GM21717 (cell line): Measurements from ENCODE around the gene IRAK1.

ENCODE experiments used
- ATAC-seq: cut with Tn5 transposase; IDR thresholded peaks from one replicate; pipeline ENCODE4 v1.9.1; 2021; ENCODE audit warnings: mild to moderate bottlenecking, moderate library complexity; ENCODE audit not compliant: unreplicated experiment

IRAK1 gene

DNA sequence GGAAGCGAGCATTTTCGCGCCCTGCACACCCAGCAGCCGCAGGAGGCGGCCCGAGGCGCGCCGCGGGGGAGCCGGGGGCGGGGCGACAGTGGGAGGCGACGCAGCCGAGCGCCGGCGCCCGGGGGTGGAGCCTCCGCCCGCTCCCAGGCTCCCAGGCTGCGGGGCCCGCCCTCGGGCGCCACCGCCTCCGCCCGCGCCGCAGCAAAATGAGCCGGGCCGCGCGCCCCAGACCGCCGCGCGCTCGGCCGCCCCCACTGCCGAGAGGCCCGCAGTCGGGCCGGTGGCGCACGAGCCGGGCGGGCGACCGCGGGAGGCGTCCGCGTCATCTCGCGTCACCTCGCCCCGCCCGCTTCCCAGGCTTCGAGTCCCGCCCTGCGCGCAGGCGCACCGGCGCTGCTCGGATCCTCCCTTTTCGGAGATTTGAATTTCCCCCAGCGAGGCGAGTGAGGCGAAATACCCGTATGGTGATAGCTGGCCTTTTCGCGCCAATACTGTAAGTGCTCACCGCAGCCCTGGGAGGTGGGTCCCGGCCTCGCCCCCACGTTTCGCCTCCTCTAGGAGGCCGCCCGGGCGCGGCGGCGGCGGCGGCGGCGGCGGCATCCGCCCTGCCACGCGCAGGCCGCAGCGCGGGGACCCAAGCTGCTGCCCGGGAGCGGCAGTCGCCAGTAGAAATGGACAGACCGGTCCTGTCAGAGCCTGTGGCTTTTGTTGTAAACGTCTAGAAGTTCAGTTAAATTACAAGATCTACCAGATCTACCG lies 47.2 kb downstream of the IRAK1 start, which contains the start of gene TMEM187:
TMEM187 (plus strand) TSS at position 387 of the 759 bp plus-strand sequence. CDS start 9,309 bp downstream, outside the sequence.
- ATAC-seq, result peak; percentile 44

DNA sequence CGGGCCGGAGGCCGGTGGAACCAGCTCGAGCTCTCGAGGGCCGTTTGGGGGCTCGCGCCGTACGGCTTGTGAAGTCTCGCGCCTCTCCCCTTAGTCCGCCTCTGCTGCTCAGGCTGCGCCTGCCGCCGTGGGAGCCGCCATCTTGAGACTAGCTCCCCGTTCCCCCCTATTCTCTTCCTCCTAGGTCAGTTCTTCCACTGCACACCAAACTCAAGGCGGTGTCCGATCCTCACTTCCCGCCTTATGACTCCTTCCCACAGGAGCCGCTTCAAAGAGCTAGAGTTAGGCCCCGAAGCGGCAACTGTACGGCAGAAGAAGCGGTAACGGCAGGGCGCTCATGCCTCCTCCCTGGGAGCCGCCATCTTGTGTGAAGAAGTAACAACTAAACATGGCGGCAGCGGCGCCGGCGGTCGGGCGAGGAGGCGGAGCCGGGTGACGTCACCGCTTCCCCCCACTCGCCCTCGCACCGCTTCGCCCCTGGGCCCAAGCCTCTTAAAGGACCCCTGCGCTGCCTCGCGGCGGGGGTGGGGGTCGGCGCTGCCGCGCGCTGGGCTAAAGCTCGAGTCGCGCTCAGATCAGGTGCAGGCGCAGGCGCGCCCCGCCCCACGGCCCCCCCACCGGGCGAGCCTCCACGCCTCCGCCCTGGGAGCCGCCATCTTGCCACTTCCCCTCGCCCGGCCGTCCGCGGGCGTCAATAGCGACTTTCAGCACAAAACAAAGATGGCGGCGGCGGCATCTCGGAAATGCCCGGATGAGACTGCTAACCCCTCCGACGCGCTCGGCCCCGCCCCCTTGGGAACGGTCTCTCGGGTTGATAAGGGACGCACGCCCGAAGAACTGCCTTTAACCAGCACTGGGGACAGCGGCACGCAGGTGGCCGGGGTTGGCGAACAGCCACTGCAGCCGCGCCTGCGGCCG lies 48.0 kb downstream of the IRAK1 start, which contains the start of gene HCFC1:
HCFC1 (minus strand) TSS at position 369 of the 918 bp plus-strand sequence. CDS start 978 bp downstream, outside the sequence.
- peak; percentile 48 for ATAC-seq

DNA sequence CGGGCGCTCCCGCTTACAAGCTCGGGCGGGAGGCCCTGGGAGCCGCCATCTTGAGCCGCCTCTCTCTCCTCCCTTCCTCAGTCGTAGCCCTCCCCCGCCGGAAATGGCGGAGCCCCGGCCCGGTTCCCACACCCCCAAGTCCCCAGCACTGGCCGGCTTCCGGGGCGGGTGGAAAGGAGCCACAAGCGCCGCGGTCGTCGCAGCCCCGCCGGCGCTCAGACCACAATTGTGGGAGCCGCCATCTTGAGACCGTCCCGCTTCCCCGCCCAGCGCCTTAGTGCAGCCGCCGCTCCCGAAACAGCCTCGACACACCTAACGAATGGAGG lies 48.6 kb downstream of the IRAK1 start:
- peak; percentile 47 for ATAC-seq

DNA sequence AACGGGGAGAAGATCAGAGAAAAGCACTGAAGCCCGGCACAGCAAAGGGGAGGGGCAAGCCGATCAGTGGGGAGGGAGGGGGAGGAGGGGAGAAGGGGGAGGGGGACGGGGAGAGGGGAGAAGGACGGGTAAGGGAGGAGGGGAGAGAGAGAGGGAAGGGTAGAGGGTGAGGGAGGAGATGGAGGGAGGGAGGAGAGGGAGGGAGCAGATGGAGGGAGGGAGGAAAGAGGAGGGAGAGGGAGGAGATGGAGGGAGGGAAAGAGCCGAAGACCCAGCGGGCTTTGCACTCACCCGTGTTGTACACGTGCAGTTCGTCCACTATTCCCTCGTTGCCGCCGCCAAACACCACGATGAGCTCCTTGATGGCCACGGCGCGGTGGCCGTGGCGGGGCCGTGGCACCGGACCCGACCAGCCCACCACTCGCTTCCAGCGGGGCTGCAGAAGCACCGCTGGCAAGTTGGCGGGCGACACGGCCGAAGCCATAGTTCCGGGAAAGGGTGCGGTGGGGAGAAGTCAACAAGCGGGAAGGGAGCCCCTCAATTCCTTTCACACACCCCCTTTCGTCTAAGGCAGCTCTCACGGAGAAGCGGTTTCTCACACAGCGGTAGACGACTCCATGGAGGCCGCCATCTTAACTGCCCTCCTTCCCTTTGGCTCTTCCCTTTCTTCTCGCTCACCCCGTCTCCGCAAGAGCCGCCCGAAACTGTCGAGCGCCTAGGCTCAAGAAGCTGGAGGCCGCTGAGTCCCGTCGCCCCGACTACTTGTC lies 49.2 kb downstream of the IRAK1 start:
- ATAC-seq, result peak; percentile 9

DNA sequence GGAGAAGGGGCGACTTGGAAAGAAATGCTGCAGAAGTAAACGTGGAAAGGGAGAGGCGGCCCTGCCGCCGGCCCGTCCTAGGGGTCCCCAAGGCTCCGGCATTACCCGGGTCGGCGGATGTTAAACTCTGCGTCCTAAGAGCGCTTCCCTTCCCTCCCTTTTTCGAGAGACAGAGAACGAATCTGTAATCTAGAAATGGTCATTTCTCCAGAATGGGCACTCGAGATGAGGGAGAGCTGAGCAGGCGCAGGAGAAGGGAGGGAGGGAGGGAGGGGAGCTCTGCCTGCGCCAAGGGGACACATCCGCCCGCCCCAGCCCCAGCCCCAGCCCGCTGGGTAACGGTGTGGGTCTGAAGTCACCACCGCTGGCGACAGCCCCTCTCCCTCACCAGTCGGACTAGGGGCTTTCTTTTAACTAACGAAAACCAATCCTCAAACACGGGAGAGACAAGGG lies 49.8 kb downstream of the IRAK1 start:
- ATAC-seq, result no peak

DNA sequence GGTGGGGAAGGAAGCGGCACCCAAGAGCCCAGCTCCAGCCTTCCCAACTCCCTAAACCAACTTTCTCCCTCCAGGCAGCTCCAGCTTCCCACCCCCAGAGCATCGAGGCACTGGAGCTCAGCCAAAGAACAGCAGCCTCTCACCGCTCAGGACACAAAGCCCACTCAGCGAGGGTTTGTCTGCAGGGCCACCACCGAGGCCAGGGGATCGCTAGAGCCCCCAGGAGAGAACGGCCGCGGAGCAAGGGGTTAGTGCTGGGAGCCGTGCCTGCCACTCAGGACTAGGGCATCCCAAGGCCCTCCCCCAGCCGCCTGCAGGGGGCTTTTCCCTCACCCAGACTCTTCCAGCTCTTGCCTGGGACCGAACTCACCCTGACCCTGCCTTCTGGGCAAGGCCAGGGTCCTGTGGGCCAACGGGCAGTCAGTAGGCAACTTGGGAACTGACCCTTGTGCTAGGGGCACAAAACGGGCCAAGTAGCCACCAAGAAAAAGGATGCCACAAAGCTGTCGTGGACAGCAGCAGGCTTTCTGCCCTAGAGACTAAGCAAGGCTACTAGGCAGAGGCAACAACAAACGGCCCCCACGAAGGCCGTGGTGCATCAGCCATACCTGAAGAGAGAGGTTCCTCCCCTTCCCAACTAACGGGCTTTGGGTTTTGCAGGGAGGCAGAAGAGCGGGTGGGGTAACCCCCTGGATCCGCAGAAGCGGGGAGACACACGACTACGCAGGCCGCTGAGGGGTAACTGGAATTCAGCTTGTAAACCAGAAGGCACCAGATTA lies 50.4 kb downstream of the IRAK1 start:
- ATAC-seq, result no peak

DNA sequence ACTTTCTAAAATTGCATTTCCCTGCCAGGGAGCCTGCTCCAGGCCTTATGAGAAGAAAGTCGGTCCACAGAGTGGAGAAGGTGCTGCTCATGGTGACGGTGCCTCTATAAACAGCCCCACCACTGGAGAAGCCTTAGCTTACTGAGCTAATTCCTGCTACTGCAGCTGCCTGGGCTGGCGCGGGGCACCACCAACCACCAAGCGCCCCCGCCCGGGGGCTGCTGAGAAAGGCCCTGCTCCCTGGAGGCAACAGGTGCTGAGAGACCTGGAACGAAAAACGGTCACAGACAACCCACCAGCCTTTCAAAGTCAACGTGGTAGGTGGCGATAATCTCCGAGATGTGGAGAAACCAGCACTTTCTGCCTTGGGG lies 51.0 kb downstream of the IRAK1 start:
- no peak for ATAC-seq

DNA sequence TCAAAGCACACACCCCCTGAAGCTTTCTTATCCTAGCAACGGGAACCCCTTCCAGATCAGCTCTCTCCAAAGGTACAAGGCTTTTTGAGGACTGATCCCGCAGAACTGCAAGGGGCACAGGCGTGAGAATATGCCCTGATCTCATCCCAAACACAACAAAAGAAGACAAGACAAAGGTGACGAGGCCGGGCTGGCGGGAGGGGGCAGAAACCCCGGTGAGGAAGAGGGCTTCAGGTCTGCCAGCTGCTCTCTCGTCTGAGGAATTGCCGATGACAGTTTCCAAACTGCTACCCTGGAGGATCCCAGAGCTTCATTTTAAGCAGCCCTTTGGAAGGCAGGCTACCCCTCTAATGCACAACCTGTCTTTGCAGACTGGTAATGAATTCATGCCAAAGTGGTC lies 51.4 kb downstream of the IRAK1 start:
- no peak for ATAC-seq

DNA sequence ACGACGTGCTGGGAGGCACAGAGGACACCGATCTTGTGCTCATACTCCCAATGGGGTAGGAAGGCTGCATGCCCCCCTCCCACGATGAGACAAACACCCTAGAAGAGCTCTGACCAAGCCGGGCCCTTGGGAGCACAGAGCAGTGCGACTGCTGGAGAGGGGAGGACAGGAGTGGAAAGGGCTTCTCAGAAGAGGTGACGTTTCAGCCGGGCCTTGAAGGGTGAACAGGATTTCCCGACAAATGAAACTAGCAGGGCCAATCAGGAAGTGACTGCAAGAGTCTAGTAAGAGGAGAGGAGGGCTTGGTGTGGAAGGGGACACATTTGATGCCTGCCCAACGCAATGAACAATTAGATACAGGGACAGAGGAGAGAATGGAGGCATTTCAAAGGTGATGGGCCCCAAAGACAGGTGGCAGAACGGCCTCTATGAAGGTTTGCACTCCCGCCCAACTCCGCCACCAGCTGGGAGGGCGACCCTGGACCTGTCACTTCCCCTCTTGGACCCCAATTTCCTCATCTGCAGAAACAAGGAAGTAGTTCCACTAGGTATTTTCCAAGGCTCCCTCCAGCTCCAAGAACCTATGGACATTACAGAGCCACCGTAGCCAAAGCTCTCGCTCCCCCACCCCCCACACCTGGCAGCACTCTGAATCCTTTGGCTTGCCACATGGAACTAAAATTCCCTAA lies 52.0 kb downstream of the IRAK1 start:
- ATAC-seq, result no peak

DNA sequence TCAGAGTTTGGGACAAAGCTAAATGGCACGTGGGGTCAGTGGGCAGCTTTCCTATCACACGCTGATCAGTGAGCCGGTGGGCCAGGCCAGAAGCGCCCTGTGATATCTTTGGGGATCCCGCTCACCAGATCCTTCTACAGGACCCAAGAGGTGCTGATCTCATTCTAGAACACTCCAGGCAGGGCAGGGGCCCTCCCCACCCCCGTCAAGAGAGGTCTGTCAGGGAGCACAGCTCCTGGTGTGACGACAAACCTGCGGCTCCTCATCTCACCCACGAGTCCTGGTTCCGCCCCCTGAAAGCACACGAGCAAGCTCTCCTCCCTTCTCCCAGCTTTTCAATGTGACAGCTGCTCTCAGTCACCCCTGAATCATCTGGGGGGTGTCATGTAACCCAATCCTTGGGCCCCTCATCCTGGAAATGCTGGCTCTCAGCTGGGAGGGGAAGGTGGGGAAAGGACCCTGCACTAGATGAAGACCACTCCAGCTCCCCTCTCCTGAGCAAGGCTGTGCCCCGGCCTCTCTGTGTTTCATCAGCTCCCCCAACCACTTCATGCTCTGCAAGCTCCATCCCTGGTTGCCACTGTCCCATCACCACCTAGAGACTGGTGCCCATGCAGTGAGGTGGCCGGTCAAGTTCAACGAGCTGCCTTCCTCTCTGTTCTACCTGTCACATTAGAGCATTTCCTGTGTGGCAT lies 52.7 kb downstream of the IRAK1 start:
- ATAC-seq, result no peak

DNA sequence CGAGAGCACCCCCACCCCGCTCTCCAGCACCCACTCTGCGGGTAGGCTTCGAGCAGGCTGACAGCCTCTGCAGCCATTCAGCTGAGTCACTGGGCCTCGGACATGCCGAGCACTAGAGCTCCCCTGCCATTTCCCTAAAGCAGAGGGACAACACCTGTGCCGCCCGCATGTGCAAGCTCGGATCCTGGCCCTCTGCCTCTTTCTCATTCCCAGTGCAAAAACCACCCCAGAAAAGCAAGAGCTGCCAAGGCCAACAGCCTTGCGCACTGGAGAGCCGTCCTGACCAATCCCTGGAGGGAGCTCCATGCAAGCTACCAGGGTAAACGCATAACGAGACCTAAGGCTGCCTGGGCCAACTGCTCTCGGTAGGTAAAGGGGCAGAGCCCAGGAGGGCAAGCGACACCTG lies 53.4 kb downstream of the IRAK1 start:
- no peak for ATAC-seq

DNA sequence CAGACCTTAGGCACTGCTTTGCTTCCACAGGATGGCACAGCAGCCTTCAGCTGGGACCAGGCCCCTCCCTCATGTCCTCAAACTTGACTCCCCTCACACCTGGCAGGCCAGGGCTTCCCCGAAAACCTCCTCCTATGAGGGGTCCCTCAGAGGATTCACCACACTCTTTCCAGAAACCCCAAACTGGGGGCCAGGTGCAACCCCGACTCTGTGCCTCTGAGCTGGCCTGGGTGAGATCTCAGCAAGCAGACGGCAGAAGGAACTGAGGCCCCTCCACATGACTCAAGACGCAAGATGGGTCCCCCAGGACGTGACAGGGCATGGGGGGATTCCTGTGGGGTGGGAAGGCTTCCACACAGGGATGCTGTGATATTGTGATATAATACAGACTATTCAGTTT lies 54.3 kb downstream of the IRAK1 start:
- no peak for ATAC-seq

DNA sequence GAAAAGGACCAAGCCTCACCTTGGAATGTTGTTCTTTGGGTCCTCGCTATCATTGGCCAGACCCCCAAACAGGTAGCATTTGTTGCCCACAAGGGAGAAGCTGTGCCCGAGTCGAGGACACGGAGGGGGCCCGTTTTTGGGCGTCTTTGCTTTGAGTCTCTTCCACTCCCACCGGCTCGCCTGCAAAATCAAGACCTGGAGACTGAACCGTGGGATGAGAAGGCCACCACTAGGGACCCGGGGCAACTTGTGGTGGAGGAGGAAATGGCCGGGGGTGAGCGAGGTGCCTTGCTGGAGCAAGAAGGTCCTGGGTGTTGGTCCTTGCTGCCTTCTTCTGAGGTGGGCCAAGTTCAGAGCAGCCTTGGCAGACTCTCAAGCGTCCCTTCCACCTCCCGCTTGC lies 55.6 kb downstream of the IRAK1 start:
- no peak for ATAC-seq

DNA sequence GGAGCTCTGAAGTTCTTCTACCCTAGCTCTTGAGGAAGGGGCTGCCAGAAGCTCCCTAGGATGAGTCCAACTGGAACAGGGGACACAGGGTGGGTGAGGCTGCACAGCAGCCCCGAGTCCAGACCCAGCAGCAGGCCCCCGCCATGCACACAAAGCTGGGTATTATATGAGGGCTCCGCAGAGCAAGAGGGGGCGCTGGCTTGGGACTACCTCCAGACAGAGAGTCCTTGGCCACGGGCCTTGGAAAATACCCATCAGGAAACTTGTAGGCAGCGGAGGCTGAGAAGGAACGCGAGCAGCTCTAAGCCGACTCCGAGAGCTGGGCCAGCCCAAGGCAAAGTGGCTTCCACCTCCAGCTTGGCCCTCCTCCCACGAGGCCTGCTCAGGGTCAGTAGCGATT lies 56.2 kb downstream of the IRAK1 start:
- no peak for ATAC-seq

DNA sequence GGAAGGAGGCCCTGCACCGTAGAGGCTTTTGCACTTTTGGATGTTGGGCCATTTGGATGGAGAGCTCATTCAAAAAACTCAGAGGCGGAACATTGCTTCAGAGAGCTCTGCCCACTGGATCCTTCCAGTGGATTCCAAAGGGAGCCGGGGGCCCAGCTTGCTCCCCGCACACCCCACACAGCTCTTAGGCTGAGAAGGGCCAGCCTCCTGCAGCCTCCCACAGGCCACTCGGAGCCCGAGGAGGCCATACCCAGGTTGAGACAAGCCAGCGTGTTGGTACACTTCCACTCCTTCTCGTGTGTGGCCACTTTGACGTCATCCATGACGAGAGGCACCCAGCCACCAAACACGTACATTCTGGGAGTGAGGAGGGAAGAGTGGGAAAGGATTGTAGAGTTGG lies 58.4 kb downstream of the IRAK1 start:
- no peak for ATAC-seq

DNA sequence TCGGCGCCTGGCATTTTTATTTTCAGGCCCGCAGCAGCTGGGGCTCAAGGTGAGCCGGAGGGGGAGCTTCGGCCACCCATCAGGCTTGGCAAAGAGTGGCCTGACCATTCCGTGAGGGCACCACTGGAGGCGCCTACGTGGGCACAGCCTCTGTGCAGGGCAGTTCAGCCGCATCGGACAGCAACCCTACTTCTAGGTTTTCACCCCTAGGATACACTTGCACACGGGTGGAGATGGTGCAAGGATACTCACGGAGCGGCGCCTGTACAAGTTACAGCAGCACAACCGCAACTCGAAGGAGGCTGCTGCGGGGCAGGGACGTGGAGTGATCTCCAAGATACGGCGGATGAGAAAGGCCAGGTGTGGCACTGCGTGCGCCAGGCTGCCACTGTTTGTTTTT lies 58.9 kb downstream of the IRAK1 start:
- no peak for ATAC-seq
